ENCODE results near the gene TRMT61A.

Gene TRMT61A

GRCh38 chr14:103563226-103563620 is 34.2 kb downstream of the TRMT61A start:
- no peak for DNase-seq (ENCODE audit: low read depth)

- no peak for DNase-seq (ENCODE audit: low read depth)
These were observed 35.0 kb downstream of the TRMT61A start for GRCh38 chr14:103563844-103564505.

- DNase-seq (ENCODE audit: low read depth) = no peak
These were observed 40.0 kb downstream of the TRMT61A start for GRCh38 chr14:103568952-103569351.

GRCh38 chr14:103569408-103569807 is 40.4 kb downstream of the TRMT61A start:
- no peak for DNase-seq (ENCODE audit: low read depth)

GRCh38 chr14:103574104-103574503 is 45.1 kb downstream of the TRMT61A start:
- DNase-seq (ENCODE audit: low read depth) = no peak

GRCh38 chr14:103574707-103575285 is 45.8 kb downstream of the TRMT61A start:
- DNase-seq (ENCODE audit: low read depth) = no peak

- DNase-seq (ENCODE audit: low read depth) = no peak
These were observed 47.5 kb downstream of the TRMT61A start for GRCh38 chr14:103576371-103577024.

GRCh38 chr14:103578401-103579075 is 49.5 kb downstream of the TRMT61A start:
- DNase-seq (ENCODE audit: low read depth) = no peak

- no peak for DNase-seq (ENCODE audit: low read depth)
These were observed 52.2 kb downstream of the TRMT61A start for GRCh38 chr14:103581206-103581605.

- no peak for DNase-seq (ENCODE audit: low read depth)
These were observed 53.1 kb downstream of the TRMT61A start for GRCh38 chr14:103581954-103582703.

- no peak for DNase-seq (ENCODE audit: low read depth)
These were observed 55.4 kb downstream of the TRMT61A start for GRCh38 chr14:103584326-103584915.

All from T follicular helper cell (primary cell).